Measurements from ENCODE around the gene TLE1.

GRCh38 chr9:81538890-81539289 lies 150.5 kb downstream of the TLE1 start:
- TF ChIP-seq CTCF (conservative IDR thresholded peaks at IDR 0.05; ENCODE audit: low read length) = no peak
- no peak for TF ChIP-seq EZH2phosphoT487 (IDR thresholded peaks at IDR 0.05; ENCODE audit: borderline replicate concordance)

Data from Loucy (cell line).